ENCODE measurements around the gene PSMB7.

The PSMB7 gene

DNA sequence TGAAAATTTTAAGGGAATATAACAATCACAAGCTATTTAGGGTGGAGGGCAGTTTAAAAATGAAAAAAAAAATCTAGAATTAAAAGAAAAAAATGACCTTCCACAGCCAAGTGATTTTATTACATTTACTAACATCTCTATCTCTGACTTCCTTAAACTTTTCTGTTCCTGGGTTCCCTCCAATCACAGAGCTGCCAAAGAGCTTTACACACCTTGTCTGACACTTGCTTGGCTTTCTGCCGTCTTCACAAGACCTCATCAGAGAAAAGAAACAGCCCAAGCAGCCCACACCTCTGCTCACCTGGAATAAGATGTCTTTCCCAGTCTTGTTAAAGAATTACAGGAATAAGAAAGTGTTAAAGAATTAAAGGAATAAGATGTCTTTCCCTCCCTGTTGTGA lies 38.9 kb downstream of the PSMB7 start:
- no peak for DNase-seq

GRCh38 chr9:124375726-124376125 lies 39.5 kb downstream of the PSMB7 start:
- no peak for DNase-seq

GRCh38 chr9:124373851-124374250 lies 41.4 kb downstream of the PSMB7 start:
- DNase-seq, result no peak

DNA sequence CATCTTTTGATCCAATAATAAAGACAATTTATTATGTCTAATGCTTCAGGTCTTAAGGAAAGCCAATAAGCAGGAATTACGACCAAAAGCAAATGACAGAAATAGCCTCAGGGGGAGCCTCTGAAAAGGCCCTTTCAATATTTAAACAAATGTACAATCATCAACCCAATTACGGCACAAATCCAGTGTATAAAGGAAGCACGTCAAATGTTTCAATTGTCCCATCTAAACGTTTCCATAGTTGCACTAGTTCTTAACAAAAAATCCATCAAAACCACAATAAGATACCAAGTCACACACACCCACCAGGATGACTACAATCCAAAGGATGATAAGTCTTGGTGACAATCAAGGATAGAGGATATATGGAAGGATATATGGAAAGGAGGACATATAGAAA lies 41.9 kb downstream of the PSMB7 start:
- no peak for DNase-seq

- DNase-seq, result no peak
These were observed 43.2 kb downstream of the PSMB7 start for GRCh38 chr9:124372038-124372437.

DNA sequence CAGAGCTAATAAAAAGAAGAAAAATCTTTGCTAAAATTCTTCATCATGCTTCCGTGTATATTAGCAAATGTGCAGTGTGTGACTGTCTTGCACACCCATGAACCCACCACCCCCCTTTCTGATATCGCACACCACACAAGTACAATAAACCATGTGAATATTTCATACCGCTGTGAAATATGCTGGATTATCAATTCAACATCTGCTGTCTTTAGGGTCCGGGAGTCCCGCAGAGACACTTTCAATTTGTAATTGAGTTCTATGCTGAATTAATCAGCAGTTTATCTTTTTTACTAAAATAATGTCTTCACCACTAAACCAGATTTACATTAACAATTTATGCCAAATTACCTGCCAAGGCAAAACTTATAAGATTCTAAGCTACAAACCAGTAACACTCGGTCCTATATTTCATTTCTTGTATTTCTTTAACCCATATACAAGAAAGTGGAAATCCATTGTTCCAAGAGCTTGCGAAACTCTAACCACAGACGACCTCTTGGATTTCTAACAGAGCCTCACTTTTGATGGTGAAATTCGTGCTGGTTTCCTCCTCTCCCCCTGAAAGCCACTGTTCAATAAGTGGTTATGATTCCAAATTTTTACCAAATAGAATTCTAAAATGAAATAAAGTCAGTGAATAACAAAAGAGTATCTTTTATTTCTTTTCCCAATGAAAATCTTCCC lies 44.2 kb downstream of the PSMB7 start:
- no peak for DNase-seq

DNA sequence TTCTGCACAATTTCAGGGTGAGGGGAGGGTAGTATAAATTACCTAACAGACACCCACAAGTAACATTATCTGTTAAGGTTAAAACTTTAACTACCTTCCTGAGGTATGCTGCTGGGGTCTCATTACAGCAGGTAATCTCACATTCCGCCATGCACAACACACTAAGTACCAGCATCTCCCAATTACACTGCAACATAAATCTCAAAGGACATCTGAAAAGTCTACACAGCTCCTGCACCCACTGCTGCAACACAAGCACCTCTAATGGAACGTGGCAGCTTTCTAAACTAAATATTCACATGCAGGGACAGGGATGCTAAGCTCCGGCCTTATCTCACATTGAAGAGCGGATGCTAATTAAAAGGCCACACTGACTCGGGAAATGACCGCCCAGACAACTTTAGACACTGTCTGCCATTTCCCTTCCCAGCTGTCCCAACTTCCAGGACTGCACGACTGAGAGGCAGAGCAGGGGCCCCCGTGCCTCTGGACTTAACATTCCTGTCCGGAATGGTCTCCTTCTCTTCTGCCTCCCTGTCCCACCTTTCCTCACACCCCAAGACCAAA lies 45.9 kb downstream of the PSMB7 start:
- DNase-seq, result no peak

- DNase-seq, result no peak
These were observed 46.5 kb downstream of the PSMB7 start for GRCh38 chr9:124368692-124369091.

GRCh38 chr9:124366476-124367220 lies 48.6 kb downstream of the PSMB7 start:
- DNase-seq, result no peak

DNA sequence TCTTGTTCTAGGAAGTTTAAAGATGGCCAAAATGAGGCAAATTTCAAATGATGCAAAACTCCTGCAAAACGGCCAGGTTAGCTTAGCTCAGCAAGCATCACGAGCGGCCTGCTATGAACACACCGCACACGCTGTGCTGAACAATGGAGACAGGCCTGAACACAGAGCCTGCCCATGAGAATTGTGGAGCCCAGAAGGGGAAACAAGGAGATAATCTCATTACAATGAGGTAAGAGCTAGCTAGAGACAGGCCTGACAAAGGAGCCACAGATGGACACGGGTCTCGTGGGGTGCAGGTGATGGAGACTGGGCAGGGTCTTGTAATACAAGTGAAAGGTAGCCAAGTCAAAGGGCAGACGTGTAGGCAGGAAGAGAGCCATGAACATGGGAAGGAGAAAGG lies 50.2 kb downstream of the PSMB7 start:
- no peak for DNase-seq

DNA sequence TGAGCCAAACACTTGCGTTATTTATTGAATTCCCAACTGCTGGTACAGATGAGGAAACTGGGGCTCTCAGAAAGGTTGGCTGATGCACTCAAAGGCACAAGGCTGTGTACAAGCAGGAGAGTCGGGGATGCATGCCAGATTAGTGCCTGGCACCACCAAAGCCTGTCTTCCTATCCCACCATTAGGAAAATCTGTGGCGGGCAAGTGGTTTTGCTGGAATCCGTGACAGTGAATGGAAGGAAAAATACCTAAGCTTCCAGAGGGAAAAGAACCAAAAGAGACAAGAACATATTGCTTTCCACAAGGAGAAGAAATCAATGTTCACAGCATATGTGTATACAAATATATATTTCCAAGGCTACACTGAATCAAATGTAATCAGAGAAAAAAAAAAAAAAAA lies 51.1 kb downstream of the PSMB7 start:
- no peak for DNase-seq

- DNase-seq, result no peak
These were observed 51.7 kb downstream of the PSMB7 start for GRCh38 chr9:124363326-124364096.

DNA sequence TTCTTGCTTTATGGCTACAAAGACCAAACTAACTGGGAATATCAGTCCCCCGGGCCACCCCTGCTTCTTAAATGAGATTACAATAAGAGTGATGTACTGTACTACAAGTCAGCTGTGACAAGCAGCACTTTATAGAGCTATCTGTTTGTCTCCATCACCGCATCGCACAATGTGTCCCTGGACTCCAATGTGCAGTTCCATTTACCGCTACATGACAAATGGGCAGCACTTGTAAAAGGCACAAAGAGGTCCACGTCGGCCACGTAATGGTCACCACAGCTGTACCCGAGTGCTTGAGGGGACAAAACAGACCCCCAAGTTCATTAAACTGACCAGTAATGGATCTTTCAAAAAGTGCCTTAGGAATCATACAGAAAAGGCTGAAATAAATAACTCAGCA lies 54.1 kb downstream of the PSMB7 start:
- no peak for DNase-seq

DNA sequence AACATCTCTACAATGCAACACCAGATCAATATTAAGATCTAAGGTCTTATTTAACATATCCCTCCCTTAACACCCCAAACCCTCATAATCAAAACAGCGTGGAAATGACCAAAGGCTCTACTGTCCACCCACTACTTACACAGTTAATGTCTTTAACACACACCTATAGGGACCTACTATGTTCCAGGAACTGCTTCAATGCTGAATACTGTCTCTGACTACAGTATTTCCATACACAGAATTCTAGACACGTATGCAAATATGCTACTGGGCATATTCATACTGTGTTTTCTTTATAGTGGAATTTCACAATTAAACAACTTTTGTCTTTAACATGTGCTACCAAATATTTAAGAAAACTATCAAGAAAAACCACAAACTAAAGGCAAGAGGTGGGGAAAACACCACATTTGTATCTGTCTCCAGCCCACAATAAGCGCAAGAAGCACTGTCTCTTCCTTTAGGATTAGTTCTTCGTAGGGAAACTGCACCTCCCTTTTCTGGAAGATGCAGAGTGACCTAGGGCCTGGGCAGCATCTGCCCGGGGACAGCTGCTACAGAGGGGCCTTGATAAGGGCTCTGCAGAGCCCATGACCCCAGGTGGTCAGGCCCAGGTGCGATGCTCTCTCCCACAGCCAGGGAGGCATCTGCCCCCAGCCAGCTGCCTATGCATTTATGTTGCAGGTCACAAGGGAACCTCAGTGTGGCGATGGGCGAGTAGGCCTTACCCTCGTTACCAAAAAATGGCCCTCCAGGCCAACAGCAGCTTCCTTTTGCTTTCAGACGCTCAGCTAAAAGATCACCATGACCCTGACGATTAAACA lies 55.2 kb downstream of the PSMB7 start:
- DNase-seq, result no peak

- no peak for DNase-seq
These were observed 55.8 kb downstream of the PSMB7 start for GRCh38 chr9:124359426-124359825.

DNA sequence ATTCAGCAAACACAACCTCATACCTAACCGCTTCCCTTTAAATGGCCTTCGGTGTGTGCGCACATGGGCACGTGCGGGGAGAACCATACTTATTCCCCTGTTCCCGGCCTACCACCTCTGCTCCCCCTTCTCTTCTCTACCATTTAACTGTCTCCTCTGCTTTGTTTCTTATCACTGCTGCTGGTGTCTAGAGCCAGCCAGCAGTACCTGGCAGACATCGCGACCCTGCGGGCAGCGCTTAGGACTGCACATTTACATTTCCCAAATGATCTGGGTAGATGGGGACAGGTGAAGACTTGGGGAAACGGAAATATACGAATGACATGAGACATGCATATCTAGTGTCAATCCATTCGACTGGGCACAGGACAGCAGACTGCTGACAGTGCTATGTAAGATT lies 56.6 kb downstream of the PSMB7 start:
- no peak for DNase-seq

- DNase-seq, result no peak
These were observed 57.4 kb downstream of the PSMB7 start for GRCh38 chr9:124357721-124358361.

DNA sequence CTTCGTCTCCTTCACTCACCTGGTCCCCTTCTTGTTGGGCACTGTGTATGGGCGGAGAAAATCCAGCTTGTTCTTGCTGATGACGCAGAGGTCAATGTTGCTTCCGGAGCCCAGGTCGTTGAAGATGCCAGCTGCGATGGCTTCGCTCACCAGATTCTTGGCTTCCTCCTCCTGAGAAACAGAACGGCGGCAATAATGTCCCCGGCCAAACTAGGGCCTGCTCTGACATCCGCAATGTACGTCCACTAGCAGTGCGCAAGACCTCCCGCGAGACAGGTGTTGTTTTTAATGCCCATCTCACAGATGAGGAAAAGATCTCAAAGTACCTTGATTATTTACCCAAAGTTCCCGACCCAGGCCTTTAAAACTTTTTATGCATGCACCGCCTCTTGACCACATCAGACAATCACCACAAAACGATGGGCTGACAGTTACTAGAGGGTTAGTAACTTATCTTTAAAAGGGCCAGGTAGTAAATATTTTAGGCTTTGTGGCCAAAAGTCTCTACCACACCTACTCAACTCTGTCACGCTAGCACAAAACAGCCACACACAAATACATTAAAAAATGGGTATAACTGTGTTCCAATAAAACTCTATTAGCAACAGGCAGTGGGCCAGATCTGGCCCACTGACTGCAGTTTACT lies 58.4 kb downstream of the PSMB7 start:
- no peak for DNase-seq

DNA sequence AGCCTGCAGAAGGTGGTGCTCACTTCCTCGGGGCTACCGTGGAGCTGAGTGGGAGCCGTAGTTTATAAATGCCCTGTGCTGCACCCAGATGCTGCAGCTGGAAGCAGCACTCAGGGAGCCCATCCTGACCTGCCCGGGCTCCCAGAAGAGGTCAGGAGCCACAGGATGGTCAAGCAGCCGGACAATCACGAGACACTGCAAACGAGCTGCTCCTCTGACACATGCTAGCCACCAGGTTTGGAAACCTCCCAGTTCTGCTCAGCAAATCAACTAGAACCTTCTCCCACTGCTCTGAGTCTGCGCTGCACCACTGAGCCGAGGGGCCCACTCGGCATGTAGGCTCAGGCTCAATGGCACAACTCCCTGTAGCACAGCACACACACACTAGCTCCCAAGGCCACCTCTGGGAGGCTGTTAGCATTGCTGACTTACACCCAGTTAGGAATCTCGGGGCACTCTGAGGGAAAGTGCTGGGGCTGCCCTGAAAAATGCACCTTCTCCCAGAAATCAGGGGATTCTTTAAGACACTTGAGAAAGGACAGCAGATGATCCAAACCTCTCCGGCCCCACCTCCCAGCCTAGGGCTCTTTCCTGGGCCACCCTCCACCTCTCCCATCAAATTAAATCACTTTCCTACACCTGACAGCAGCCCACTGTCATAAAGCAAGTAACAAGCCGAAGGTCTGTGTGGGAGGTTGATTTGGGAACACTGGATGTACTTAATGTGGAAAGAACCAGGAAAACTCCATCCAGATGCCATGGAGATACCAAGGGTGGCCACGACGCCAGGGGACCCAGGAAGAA lies 59.1 kb downstream of the PSMB7 start:
- no peak for DNase-seq

DNA sequence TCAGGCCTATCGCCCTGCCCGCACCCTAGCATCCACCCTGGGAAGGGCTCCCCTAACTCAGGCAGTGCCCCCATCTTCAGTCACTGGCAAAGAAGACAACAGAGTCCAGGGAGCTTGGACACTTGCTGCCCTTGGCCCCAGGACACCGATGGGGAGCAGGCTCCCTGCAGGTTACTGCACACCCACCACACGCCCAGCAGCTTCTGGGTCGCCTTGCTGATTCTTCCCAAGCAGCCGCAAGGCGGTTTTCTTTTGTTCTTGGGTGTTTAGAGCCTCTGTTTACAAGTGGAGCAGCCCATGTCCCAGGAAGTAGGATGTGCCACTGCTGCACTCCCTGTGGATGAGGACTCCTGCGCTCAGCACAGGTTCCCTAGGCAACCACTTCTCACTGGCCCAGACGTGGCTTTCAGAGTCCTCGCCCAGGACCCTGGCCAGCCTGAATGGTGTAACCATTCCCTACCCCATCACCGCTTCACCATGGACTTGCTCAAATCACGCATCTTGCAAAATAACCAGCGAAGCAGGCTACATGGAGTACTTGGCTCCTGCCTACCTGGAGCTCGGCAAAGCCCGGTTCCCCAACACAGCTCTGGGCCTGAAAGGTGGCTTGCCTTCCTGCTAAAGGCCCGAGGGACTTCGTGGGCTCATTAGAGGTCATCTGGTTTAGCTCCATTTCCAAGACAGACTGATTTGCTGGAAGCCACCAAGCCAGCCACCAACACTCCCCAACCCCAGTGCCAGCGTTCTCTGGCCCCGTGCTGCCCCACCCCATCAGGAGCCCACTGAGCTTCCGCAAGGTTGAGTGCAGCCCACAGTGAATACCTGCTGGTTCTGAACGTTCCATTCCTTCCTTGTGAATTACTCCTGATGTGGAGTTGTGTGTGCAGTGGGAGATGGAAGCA lies 60.0 kb downstream of the PSMB7 start:
- no peak for DNase-seq

All from NCI-H510A (cell line).